Endothelial cell of umbilical vein (primary cell): Measurements from ENCODE around the gene TMEM239. TPM values are rescaled to one million over a fixed set of nuclear protein-coding genes. Genes with fewer than 3 reads are reported as not detected.

Experiments
- BruUV-seq: library from RNA; stranded (reverse); fragments of 400-500 nt; replicated peaks from 2 replicates; lab custom pipeline; 2021; lab: Mats Ljungman, UMichigan
- CTCF ChIA-PET: fragments of 300-600, 350-600 bp; sonication (Branson Sonifier 250); formaldehyde crosslinking; loops from one replicate; lab custom pipeline; 2021; ENCODE audit warnings: antibody characterized with exemption, inconsistent platforms; lab: Charles Lee
- POLR2A ChIA-PET: fragments of 300-600, 350-600 bp; sonication (Branson Sonifier 250); formaldehyde crosslinking; loops from one replicate; lab custom pipeline; 2021; ENCODE audit warnings: antibody characterized with exemption, inconsistent platforms; lab: Charles Lee
- DNase-seq: peaks from one replicate; pipeline ENCODE4 v3.0.0-alpha.2; 2011; ENCODE audit warnings: low read depth, low spot score
- FAIRE-seq: peaks from 2 replicates; lab custom pipeline; 2011; peaks lifted over from hg19 to GRCh38; lab: Jason Lieb, UNC
- H2AFZ ChIP-seq: 2 replicates; pipeline ENCODE4 v1.6.0; 2012; ENCODE audit warnings: low read depth, low read length, control low read depth, inconsistent platforms
- H3K27ac ChIP-seq: 2 replicates; pipeline ENCODE4 v1.5.1; 2011; ENCODE audit warnings: low read depth, mild to moderate bottlenecking, control low read depth, low read length, moderate library complexity; ENCODE audit not compliant: insufficient read depth
- H3K27me3 ChIP-seq, 2 experiments: 2 replicates each; pipeline versions ENCODE4 v1.6.0 to v1.6.1; 2011; ENCODE audit warnings: low read length in 2 of 2, mixed read lengths in 1 of 2; ENCODE audit not compliant: control insufficient read depth in 2 of 2, insufficient read depth in 2 of 2
- H3K36me3 ChIP-seq, 2 experiments: 2 replicates in 1 of 2; 3 replicates in 1 of 2; pipeline ENCODE4 v1.5.1; 2011; ENCODE audit warnings: low read length in 2 of 2, mild to moderate bottlenecking in 1 of 2, moderate library complexity in 1 of 2; ENCODE audit not compliant: control insufficient read depth in 2 of 2, insufficient read depth in 2 of 2; ENCODE audit errors: extremely low read depth in 1 of 2
- H3K4me1 ChIP-seq: 3 replicates; pipeline ENCODE4 v1.5.1; 2011; ENCODE audit warnings: mild to moderate bottlenecking, low read length; ENCODE audit not compliant: control insufficient read depth, insufficient read depth; ENCODE audit errors: extremely low read depth
- H3K4me2 ChIP-seq: 2 replicates; pipeline ENCODE4 v1.6.1; 2011; ENCODE audit warnings: low read length, control low read depth, mixed read lengths; ENCODE audit not compliant: insufficient read depth
- H3K4me3 ChIP-seq, 3 experiments: fragments of 200-600 bp in 1 of 3; sonication (generic), shearing (Covaris generic) in 1 of 3; replicated peaks in 1 of 3; 2 replicates each; pipeline ENCODE4 v1.5.1; 2011 to 2016; ENCODE audit warnings: control low read depth in 3 of 3, low read length in 3 of 3, mild to moderate bottlenecking in 2 of 3, inconsistent platforms in 1 of 3, low read depth in 1 of 3, moderate library complexity in 1 of 3; ENCODE audit not compliant: insufficient read depth in 1 of 3
- H3K79me2 ChIP-seq: 2 replicates; pipeline ENCODE4 v1.6.0; 2012; ENCODE audit warnings: low read length, inconsistent platforms; ENCODE audit not compliant: control insufficient read depth, insufficient read depth
- H3K9ac ChIP-seq: replicated peaks from 2 replicates; pipeline ENCODE3; 2011; ENCODE audit warnings: low read length, control low read depth; ENCODE audit not compliant: insufficient read depth; ENCODE audit errors: extremely low read depth
- H3K9me1 ChIP-seq: replicated peaks from 3 replicates; pipeline ENCODE4 v1.6.0; 2011; ENCODE audit warnings: mild to moderate bottlenecking, low read length; ENCODE audit not compliant: control insufficient read depth, insufficient read depth; ENCODE audit errors: extremely low read depth
- H3K9me3 ChIP-seq: replicated peaks from 2 replicates; pipeline ENCODE4 v1.5.1; 2012; ENCODE audit warnings: low read length, inconsistent platforms; ENCODE audit not compliant: control insufficient read depth, insufficient read depth
- H4K20me1 ChIP-seq: replicated peaks from 2 replicates; pipeline ENCODE3; 2011; ENCODE audit warnings: mild to moderate bottlenecking, low read length; ENCODE audit not compliant: control insufficient read depth, insufficient read depth; ENCODE audit errors: extremely low read depth
- CTCF ChIP-seq, 2 donors: IDR thresholded peaks; 1 replicate in 1 of 2; 2 replicates in 1 of 2; pipeline ENCODE4 v1.5.1; 2011; ENCODE audit warnings: low read length in 2 of 2, mild to moderate bottlenecking in 2 of 2, moderate library complexity in 2 of 2, control low read depth in 1 of 2, inconsistent platforms in 1 of 2, low read depth in 1 of 2; ENCODE audit not compliant: insufficient read depth in 1 of 2; ENCODE audit errors: extremely low read depth in 1 of 2
- EZH2 ChIP-seq: IDR thresholded peaks from 2 replicates; pipeline ENCODE4 v1.6.1; 2012; ENCODE audit warnings: borderline replicate concordance, low read depth, mild to moderate bottlenecking, moderate library complexity, low read length, inconsistent platforms; ENCODE audit not compliant: severe bottlenecking
- FOS ChIP-seq: IDR thresholded peaks from 2 replicates; pipeline ENCODE4 v1.6.1; 2011; ENCODE audit warnings: mild to moderate bottlenecking, low read length, moderate library complexity, borderline replicate concordance; ENCODE audit not compliant: insufficient read depth
- GATA2 ChIP-seq: IDR thresholded peaks from 2 replicates; pipeline ENCODE4 v1.7.0; 2011; ENCODE audit warnings: low read depth, mild to moderate bottlenecking, moderate library complexity, mixed read lengths, low read length; ENCODE audit not compliant: insufficient read length, insufficient read depth
- JUN ChIP-seq: IDR thresholded peaks from 2 replicates; pipeline ENCODE4 v1.6.1; 2011; ENCODE audit warnings: borderline replicate concordance, low read depth; ENCODE audit not compliant: insufficient read length, insufficient read depth
- MAX ChIP-seq: IDR thresholded peaks from 2 replicates; pipeline ENCODE4 v1.6.1; 2011; ENCODE audit not compliant: insufficient read depth, insufficient read length
- MYC ChIP-seq: IDR thresholded peaks from one replicate; pipeline ENCODE4 v1.6.1; 2011; ENCODE audit warnings: mild to moderate bottlenecking, low read depth, low read length
- POLR2A ChIP-seq: IDR thresholded peaks from 2 replicates; pipeline ENCODE4 v1.6.1; 2012; ENCODE audit warnings: low read depth, mild to moderate bottlenecking, control low read depth, low read length
- POLR2AphosphoS5 ChIP-seq: IDR thresholded peaks from 2 replicates; pipeline ENCODE4 v1.6.1; 2012; ENCODE audit warnings: low read depth, mild to moderate bottlenecking, control low read depth, low read length, moderate library complexity; ENCODE audit not compliant: insufficient read depth
- dilution Hi-C: fragments of 300-500 bp; cut with MboI; formaldehyde crosslinking; loops from one replicate; pipeline ENCODE4 v1.15.0; 2019; ENCODE audit warnings: low sequenced_read_pairs; ENCODE audit not compliant: extremely low pct_ligation_motif_present
- intact Hi-C: fragments of 100-400 bp; cut with micrococcal nuclease; formaldehyde crosslinking; loops from one replicate; pipeline ENCODE4 v1.10.0; 2022
- polyA plus RNA-seq, 4 experiments: library from polyadenylated mRNA; depleted of rRNA in 3 of 4; stranded (reverse) in 3 of 4; unstranded in 1 of 4; fragments of >200 nt; gene quantifications; 2 replicates each; pipeline versions ENCODE4 v1.2.1 to v1.2.3, GENCODE V29; 2011 to 2012; ENCODE audit warnings: missing spikeins in 1 of 4
- total RNA-seq: library from RNA; stranded (reverse); gene quantifications from 2 replicates; pipeline ENCODE4 v1.2.3, GENCODE V29; 2021

TMEM239 gene
- total and polyA plus RNA-seq, 2 donors (not counting 3 experiments of a cell fraction or from before 2014, with no cell fraction given) = not detected

GRCh38 chr20:2793471-2793870, 22.7 kb upstream of the TMEM239 start:
- no peaks in the 10 kb centered on the region for H3K9me1 ChIP-seq
- dilution Hi-C loops = no loop called here
- DNase-seq = no peak
- TF ChIP-seq CTCF (IDR thresholded peaks at IDR 0.05; ENCODE audit: extremely low read depth in 1 of 2, insufficient read depth in 1 of 2, low read depth in 1 of 2, low read length in 2 of 2) (no peak), JUN (no peak), GATA2 (no peak)
- H4K20me1 ChIP-seq = no peaks in the 10 kb centered on the region
- ChIA-PET CTCF (interaction anchor here (1.0 kb wide), 1 partner anchor 72 kb away, joined by 3 read pairs; no protein-coding TSS in a partner anchor), POLR2A (no interaction called here)
- H3K4me2 ChIP-seq = no peak overlapping the region
- H3K36me3 ChIP-seq = no peaks in the 10 kb centered on the region
- H3K79me2 ChIP-seq = no peaks in the 10 kb centered on the region
- H3K9me3 ChIP-seq = no peaks in the 10 kb centered on the region
- peaks cover 0 to 15% of the 10 kb centered on the region in 2 experiments for H3K27me3 ChIP-seq
- no peak overlapping the region for H3K27ac ChIP-seq
- intact Hi-C loops = no loop called here
- FAIRE-seq = no peak
- no peaks in the 10 kb centered on the region for H3K4me1 ChIP-seq
- no TSS peak for BruUV-seq
- no peak overlapping the region for H2AFZ ChIP-seq
- no peak overlapping the region for H3K9ac ChIP-seq
- H3K4me3 ChIP-seq = no peak overlapping the region

- ChIA-PET CTCF (interaction anchor here (1.0 kb wide), 1 partner anchor 71 kb away, joined by 3 read pairs; no protein-coding TSS in a partner anchor), POLR2A (no interaction called here)
- no peaks in the 10 kb centered on the region for H3K36me3 ChIP-seq
- H3K4me2 ChIP-seq = no peak overlapping the region
- H3K4me3 ChIP-seq = no peak overlapping the region
- FAIRE-seq (no peak), DNase-seq (no peak)
- H4K20me1 ChIP-seq = no peaks in the 10 kb centered on the region
- H3K4me1 ChIP-seq = no peaks in the 10 kb centered on the region
- peaks cover 1 to 13% of the 10 kb centered on the region in 2 experiments for H3K27me3 ChIP-seq
- H3K9me1 ChIP-seq = no peaks in the 10 kb centered on the region
- dilution Hi-C loops (no loop called here), intact Hi-C loops (no loop called here)
- no TSS peak for BruUV-seq
- H3K79me2 ChIP-seq = no peaks in the 10 kb centered on the region
- TF ChIP-seq POLR2A (no peak), EZH2 (no peak), MYC (no peak), CTCF (IDR thresholded peaks at IDR 0.05; ENCODE audit: extremely low read depth in 1 of 2, insufficient read depth in 1 of 2, low read depth in 1 of 2, low read length in 2 of 2) (no peak), POLR2AphosphoS5 (no peak), JUN (no peak), MAX (no peak), FOS (no peak), GATA2 (no peak)
- no peak overlapping the region for H3K9ac ChIP-seq
- H3K27ac ChIP-seq = no peak overlapping the region
- no peaks in the 10 kb centered on the region for H3K9me3 ChIP-seq
- H2AFZ ChIP-seq = no peak overlapping the region
These were observed 21.9 kb upstream of the TMEM239 start for GRCh38 chr20:2794202-2794748.
